GM18951 (cell line): ENCODE measurements around the gene CES3.

ENCODE experiments used
- POLR2A ChIP-seq: IDR thresholded peaks from 4 replicates; pipeline ENCODE4 v1.6.1; 2011; ENCODE audit warnings: mild to moderate bottlenecking; ENCODE audit not compliant: insufficient read length, insufficient read depth; ENCODE audit errors: extremely low read depth
- in situ Hi-C: fragments of 300-500 bp; cut with MboI; formaldehyde crosslinking; loops from one replicate; pipeline ENCODE4 v1.12.0; 2022; ENCODE audit warnings: low sequenced_read_pairs, mixed read lengths, inconsistent platforms; ENCODE audit not compliant: unreplicated experiment

Gene CES3

DNA sequence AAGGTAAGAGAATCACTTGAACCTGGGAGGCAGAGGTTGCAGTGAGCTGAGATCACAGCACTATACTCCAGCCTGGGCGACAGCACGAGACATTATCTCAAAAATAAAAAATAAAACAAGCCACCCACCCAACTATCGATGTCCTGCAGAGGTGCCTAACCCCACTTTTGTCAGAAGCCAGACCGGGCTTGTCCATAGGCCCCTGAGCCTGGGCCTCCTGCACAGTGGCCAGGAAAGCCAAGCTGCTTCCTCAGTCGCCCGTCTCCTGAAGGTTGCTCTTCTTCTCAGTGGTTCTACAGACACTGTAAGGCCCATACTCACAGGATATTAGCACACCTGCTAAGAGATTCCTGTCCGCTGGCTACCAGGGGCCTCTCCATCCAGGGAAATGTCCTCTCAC, 14.5 kb upstream of the CES3 start:
- TF ChIP-seq POLR2A: no peak
- in situ Hi-C loops: no loop called here

GRCh38 chr16:66946974-66947301, 14.1 kb upstream of the CES3 start:
- no peak for TF ChIP-seq POLR2A
- in situ Hi-C loops: no loop called here

DNA sequence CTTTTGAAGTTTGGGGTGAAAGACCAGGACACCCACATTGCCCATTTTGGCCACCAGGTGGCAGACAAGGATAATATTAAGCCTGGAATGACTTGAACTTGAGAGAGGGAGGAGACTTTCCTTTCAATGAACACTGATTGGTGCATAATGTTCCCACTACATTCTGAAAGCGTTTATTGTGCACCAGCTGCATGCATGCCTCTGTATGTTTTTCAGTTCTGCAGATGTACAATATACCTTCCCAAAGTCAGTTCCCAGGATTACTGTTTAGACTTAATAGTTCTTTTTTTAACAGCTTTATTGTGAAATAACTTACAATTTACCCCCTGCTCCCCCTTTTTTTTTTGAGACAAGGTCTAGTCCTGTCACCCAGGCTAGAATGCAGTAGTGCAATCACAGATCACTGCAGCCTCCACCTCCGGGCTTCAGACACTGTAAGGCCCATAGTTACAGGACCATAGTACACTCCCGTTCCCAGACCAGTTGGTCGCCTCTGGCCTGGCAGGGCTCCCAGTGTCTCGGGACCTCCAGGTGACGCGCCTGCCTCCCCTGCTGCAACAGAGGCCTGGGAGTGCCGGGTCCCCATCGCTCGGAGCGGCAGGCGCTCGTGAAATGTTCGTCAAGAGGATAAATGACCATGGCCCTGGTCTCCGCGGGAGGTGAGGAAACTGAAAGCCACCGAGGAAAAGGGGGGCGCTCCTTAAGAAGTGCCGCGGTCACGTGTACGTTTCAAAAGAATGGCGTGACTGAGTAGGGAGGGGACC, 13.6 kb upstream of the CES3 start:
- in situ Hi-C loops: no loop called here
- no peak for TF ChIP-seq POLR2A

GRCh38 chr16:66948134-66948836, 12.8 kb upstream of the CES3 start:
- in situ Hi-C loops: no loop called here
- TF ChIP-seq POLR2A: no peak

DNA sequence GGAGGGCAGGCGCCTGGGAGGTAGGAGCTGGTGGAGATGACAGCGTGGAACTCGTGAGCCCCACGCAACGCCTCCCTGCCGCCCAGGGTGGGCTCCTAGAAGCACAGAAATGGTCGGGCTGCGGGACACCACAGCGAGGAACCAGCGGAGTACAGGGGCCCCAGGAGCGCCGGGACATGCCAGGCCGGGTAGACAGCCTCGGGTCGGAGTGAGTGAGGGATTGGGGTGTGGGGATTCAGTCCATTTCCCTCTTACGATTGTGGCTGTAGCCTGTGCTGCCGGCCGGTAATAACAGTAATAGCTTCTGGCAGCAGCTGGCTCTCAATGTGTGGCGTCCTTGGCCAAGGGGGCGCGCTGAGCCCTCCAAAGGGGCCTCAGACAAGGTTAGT, 12.2 kb upstream of the CES3 start:
- no peak for TF ChIP-seq POLR2A
- in situ Hi-C loops: no loop called here

DNA sequence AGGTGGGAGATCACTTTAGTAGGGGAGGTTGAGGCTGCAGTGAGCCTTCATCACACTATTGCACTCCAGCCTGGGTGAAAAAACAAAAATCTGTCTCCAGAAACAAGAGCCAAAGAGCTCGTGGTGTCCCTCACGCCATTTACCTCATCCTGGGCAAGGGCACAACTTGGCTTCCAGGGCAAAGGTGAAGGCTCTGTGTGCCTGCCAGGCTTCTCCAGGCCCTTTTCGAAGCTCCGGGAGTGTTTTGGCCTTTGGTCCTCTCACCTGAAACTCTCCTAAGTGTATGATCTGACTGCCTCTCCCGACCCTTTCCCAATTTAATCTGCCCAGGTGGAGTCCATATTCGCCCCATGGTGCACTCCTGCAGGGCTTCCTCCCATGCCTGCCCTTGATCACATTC, 11.6 kb upstream of the CES3 start:
- in situ Hi-C loops: no loop called here
- TF ChIP-seq POLR2A: no peak

DNA sequence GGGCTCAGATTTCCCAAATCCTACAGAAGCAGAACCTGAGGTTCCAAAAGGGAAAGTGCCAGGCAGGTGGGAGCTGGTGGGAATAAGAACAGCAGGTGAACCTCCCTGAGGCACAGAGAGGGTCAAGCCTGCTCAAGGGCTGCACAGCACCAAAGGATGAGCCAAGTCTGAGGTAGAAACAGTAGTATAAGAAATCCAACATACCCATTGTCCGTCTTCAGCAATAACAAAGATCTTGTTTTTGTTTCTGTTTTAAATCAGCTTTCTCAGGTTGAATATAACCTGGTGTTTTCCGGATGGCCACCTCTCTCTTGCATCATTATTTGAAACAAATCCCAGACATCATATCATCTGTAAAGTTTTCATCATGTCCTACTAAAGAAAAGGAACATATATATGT, 10.6 kb upstream of the CES3 start:
- in situ Hi-C loops: loop anchor here (25.0 kb wide), 1 partner anchor 462 kb away; the partner anchor contains the start of gene ZDHHC1
- TF ChIP-seq POLR2A: no peak

- in situ Hi-C loops: loop anchor here (25.0 kb wide), 1 partner anchor 461 kb away; the partner anchor contains the start of gene ZDHHC1
- TF ChIP-seq POLR2A: no peak
Observed at GRCh38 chr16:66950971-66951790, 9.9 kb upstream of the CES3 start.

- in situ Hi-C loops: loop anchor here (25.0 kb wide), 1 partner anchor 460 kb away; the partner anchor contains the start of gene ZDHHC1
- TF ChIP-seq POLR2A: no peak
Observed at GRCh38 chr16:66952430-66953110, 8.5 kb upstream of the CES3 start.

- TF ChIP-seq POLR2A: no peak
- in situ Hi-C loops: loop anchor here (25.0 kb wide), 1 partner anchor 459 kb away; the partner anchor contains the start of gene ZDHHC1
Observed at GRCh38 chr16:66953462-66954096, 7.5 kb upstream of the CES3 start.

DNA sequence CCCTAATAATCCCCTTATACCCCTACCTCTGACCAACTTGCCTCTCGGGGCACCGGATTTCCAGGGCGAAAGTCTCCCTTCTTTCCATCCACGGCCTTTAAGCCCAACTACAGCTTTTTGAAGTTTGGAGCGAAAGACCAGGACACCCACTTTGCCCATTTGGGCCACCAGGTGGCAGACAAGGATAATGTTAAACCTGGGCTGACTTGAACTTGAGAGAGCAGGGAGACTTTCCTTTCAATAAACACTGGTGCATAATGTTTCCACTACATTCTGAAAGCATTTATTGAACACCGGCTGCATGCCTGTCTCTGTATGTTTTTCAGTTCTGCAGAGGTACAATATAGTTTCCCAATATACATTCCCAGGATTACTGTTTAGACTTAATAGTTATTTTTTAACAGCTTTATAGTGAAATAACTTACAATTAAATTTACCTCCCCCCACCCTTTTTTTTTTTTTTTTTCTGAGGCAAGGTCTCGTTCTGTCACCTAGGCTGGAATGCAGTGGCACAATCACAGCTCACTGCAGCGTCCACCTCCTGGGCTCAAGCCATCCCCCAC, 6.9 kb upstream of the CES3 start:
- no peak for TF ChIP-seq POLR2A
- in situ Hi-C loops: loop anchor here (25.0 kb wide), 1 partner anchor 458 kb away; the partner anchor contains the start of gene ZDHHC1

DNA sequence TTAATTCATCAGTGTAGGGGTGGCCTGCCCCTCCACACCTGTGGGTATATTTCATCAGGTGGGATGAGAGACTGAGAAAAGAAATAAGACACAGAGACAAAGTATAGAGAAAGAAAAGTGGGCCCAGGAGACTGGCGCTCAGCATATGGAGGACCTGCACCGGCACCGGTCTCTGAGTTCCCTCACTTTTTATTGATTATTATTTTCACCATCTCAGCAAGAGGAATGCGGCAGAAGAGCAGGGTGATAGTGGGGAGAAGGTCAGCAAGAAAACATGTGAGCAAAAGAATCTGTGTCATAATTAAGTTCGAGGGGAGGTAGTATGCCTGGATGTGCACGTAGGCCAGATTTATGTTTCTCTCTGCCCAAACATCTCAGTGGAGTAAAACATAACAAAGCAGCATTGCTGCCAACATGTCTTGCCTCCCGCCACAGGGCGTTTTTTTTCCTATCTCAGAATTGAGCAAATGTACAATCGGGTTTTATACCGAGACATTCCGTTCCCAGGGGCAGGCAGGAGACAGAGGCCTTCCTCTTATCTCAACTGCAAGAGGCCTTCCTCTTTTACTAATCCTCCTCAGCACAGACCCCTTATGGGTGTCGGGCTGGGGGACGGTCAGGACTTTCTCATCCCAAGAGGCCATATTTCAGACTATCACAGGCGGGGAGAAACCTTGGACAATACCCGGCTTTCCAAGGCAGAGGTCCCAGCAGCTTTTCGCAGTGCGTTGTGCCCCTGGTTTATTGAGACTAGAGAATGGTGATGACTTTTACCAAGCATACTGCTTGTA, 5.5 kb upstream of the CES3 start:
- in situ Hi-C loops: loop anchor here (25.0 kb wide), 1 partner anchor 457 kb away; the partner anchor contains the start of gene ZDHHC1

GRCh38 chr16:66956154-66956457, 5.0 kb upstream of the CES3 start:
- in situ Hi-C loops: loop anchor here (25.0 kb wide), 1 partner anchor 456 kb away; the partner anchor contains the start of gene ZDHHC1
